Cardiac fibroblast (primary cell): ENCODE results near the gene TEN1.

Source experiments
- DNase-seq, 2 donors: peaks; one replicate each; pipeline versions ENCODE4 v3.0.0 to v3.0.0-alpha.2; 2010; ENCODE audit warnings: low read depth in 2 of 2
- H3K4me3 ChIP-seq, 2 donors: replicated peaks in 1 of 2; 1 replicate in 1 of 2; 2 replicates in 1 of 2; pipeline ENCODE4 v1.5.1; 2011; ENCODE audit warnings: low read depth in 2 of 2, low read length in 2 of 2, mild to moderate bottlenecking in 2 of 2, moderate library complexity in 1 of 2
- CTCF ChIP-seq: IDR thresholded peaks from one replicate; pipeline ENCODE4 v1.5.1; 2011; ENCODE audit warnings: low read depth, mild to moderate bottlenecking, low read length, inconsistent platforms

Gene TEN1

GRCh38 chr17:75975757-75976174 lies 3.3 kb upstream of the TEN1 start:
- H3K4me3 ChIP-seq = no peak overlapping the region
- DNase-seq = no peak
- TF ChIP-seq CTCF = no peak

- no peak for DNase-seq
- TF ChIP-seq CTCF = no peak
- no peak overlapping the region for H3K4me3 ChIP-seq
These were observed 2.7 kb upstream of the TEN1 start for GRCh38 chr17:75976175-75976848.

GRCh38 chr17:75979705-75980187 lies 706 bp downstream of the TEN1 start:
- peak in 1 of 2 donors; percentile 82 for DNase-seq

GRCh38 chr17:75980188-75981018 lies 1.4 kb downstream of the TEN1 start:
- DNase-seq = peak in 1 of 2 donors; percentile 20
- peak overlapping the region; percentile 82 to 89 for H3K4me3 ChIP-seq
- no peak for TF ChIP-seq CTCF

More at GRCh38 chr17:75979705-75980187, 706 bp downstream of the TEN1 start:
- TF ChIP-seq CTCF = no peak
- peak overlapping the region; percentile 82 to 89 for H3K4me3 ChIP-seq

- H3K4me3 ChIP-seq = no peak overlapping the region
- DNase-seq = no peak
- no peak for TF ChIP-seq CTCF
These were observed 2.1 kb downstream of the TEN1 start for GRCh38 chr17:75981019-75981615.

- H3K4me3 ChIP-seq = no peak overlapping the region
- peak in 1 of 2 donors; percentile 42 for DNase-seq
- TF ChIP-seq CTCF = no peak
These were observed 4.6 kb downstream of the TEN1 start for GRCh38 chr17:75983501-75984181.
